ENCODE results near the gene EML4. TPM values are rescaled to one million over a fixed set of nuclear protein-coding genes. Genes with fewer than 3 reads are reported as not detected.

The EML4 gene
- total and polyA plus RNA-seq, 9 donors: 11.6 to 46.5 (median 31.5) TPM

DNA sequence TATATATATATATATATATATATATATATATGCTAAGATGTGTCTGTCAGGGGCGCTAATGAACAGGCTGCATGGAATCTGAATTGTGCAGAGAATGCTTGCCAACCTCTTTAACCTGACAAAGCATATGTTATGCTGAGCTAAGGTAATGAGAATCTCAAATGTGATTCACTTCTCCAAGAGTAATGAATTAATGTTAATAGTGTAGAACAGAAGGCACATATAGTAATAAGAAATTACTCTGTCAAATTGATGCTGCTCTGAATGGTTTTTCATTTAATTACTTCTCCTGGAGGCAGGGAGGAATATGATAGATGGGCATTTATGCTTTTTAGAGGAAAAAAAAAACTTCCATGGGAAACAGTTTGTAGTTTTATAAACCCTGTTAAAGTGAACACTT lies 156.5 kb downstream of the EML4 start:
- H3K4me1 ChIP-seq (ENCODE audit: insufficient read depth): peaks cover 7% of the 10 kb centered on the region
- 84 to 95% (median 95%) methylated on average over 1 of the region's 1 CpG for WGBS, 3 donors

DNA sequence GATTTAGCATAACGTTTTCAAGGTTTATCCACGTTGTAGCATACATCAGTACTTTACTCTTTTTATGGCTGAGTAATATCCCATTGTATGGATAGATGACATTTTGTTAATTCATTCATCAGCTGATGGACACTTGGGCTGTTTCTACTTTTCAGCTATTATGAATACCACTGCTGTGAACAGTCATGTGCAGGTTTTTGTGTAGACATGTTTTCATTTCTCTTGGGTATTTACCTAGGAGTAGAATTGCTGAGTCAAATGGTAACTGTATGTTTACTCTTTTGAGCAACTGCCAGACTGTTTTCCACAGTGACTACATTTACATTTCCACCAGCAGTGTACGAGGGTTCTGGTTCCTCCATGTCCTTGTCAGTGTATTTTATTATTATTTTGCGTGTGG lies 158.0 kb downstream of the EML4 start:
- intact Hi-C loops (cut with DNase I): loop anchor here in 1 of 4 donors (10.0 kb wide), 1 partner anchor 232 kb away; no protein-coding TSS in a partner anchor
- no peaks in the 10 kb centered on the region for H3K27me3 ChIP-seq

More for the DNA sequence above, 156.5 kb downstream of the EML4 start:
- no peak for TF ChIP-seq EP300 (IDR thresholded peaks at IDR 0.05)
- TF ChIP-seq POLR2A (IDR thresholded peaks at IDR 0.05): no peak
- TF ChIP-seq, protein P1, sequence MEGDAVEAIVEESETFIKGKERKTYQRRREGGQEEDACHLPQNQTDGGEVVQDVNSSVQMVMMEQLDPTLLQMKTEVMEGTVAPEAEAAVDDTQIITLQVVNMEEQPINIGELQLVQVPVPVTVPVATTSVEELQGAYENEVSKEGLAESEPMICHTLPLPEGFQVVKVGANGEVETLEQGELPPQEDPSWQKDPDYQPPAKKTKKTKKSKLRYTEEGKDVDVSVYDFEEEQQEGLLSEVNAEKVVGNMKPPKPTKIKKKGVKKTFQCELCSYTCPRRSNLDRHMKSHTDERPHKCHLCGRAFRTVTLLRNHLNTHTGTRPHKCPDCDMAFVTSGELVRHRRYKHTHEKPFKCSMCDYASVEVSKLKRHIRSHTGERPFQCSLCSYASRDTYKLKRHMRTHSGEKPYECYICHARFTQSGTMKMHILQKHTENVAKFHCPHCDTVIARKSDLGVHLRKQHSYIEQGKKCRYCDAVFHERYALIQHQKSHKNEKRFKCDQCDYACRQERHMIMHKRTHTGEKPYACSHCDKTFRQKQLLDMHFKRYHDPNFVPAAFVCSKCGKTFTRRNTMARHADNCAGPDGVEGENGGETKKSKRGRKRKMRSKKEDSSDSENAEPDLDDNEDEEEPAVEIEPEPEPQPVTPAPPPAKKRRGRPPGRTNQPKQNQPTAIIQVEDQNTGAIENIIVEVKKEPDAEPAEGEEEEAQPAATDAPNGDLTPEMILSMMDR (IDR thresholded peaks at IDR 0.05): no peak
- DNase-seq: no peak
- H3K4me3 ChIP-seq: no peak overlapping the region
- H3K36me3 ChIP-seq: no peaks in the 10 kb centered on the region
- no peaks in the 10 kb centered on the region for H3K27me3 ChIP-seq
- intact Hi-C loops (cut with DNase I): loop anchor here in 1 of 4 donors (10.0 kb wide), 1 partner anchor 231 kb away; no protein-coding TSS in a partner anchor
- no peak overlapping the region for H3K27ac ChIP-seq
- H3K9me3 ChIP-seq: no peaks in the 10 kb centered on the region

DNA sequence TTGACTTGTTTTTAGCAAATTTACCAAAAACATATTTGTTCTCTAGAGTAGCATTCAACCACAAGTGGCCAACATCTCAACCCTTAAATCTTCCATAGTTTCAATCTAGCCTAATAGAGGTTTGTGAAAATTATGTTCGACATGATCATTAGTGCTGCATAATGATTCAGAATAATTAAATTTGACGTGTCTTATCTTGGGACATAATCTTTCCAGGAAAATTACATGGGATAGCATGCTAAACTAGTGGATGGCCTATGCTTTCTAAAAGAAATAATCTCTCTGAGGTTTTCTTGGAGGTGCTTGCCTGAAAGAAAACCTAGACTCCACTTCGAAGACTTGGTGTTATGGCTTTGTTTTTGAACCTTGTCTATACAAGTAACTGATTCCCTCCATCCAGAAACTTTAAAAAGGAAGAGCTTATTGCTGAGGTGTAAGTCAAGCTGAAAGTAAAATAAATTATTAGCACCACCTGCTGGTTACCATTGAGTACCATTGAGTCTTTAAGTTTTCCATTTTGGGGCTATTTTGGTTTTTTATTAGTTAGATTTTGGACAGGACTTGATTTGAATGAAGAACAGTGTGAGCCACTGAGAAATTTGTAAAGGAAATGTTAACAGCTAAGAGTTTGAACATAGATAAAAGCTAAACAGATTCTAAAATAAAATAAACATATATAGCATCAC lies 159.1 kb downstream of the EML4 start:
- Histone ChIP-seq H3K27ac (no peak overlapping the region), H3K27me3 (no peaks in the 10 kb centered on the region), H3K4me1 (ENCODE audit: insufficient read depth) (peaks cover 7% of the 10 kb centered on the region), H3K9me3 (no peaks in the 10 kb centered on the region), H3K4me3 (no peak overlapping the region), H3K36me3 (no peaks in the 10 kb centered on the region)
- intact Hi-C loops (cut with DNase I): loop anchor here in 2 of 4 donors (2.0 to 10.0 kb wide), 2 partner anchors 231 to 233 kb away; no protein-coding TSS in a partner anchor
- TF ChIP-seq, protein P1 (IDR thresholded peaks at IDR 0.05): peak in 2 of 3 donors; percentile 33 to 61
- no peak for TF ChIP-seq POLR2A (IDR thresholded peaks at IDR 0.05)
- DNase-seq: no peak
- 52 to 67% (median 64%) methylated on average over 3 of the region's 3 CpGs for WGBS, 3 donors

More for the DNA sequence above, 158.0 kb downstream of the EML4 start:
- TF ChIP-seq EP300 (IDR thresholded peaks at IDR 0.05) (no peak), POLR2A (IDR thresholded peaks at IDR 0.05) (no peak)
- TF ChIP-seq, protein P1 (IDR thresholded peaks at IDR 0.05): no peak
- no peaks in the 10 kb centered on the region for H3K36me3 ChIP-seq
- 66 to 80% (median 73%) methylated on average over 4 of the region's 4 CpGs for WGBS, 3 donors
- H3K4me1 ChIP-seq (ENCODE audit: insufficient read depth): peaks cover 7% of the 10 kb centered on the region
- no peak for DNase-seq
- H3K9me3 ChIP-seq: no peaks in the 10 kb centered on the region
- H3K27ac ChIP-seq: no peak overlapping the region
- H3K4me3 ChIP-seq: no peak overlapping the region

DNA sequence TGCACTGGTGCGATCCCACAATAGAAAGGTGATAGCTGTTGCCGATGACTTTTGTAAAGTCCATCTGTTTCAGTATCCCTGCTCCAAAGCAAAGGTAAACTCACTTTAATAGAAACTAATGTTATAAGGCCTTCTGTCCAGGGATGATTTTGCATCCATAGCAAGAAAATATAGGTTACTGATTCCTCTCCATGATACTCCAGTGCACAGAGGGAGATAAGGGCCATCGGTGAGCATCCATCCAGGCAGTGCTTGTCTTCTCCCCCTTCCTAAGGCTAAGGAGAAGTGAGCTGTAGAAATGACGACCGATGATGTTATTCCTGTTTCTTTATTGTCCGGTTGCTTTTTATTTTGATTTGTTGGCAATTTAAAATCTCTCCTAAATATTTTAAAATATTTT lies 159.8 kb downstream of the EML4 start:
- Histone ChIP-seq H3K4me1 (ENCODE audit: insufficient read depth) (peaks cover 7% of the 10 kb centered on the region), H3K4me3 (no peak overlapping the region), H3K36me3 (no peaks in the 10 kb centered on the region), H3K9me3 (no peaks in the 10 kb centered on the region), H3K27ac (no peak overlapping the region), H3K27me3 (no peaks in the 10 kb centered on the region)
- 89 to 90% (median 89%) methylated on average over 6 of the region's 6 CpGs for WGBS, 3 donors
- no peak for TF ChIP-seq EP300 (IDR thresholded peaks at IDR 0.05)
- TF ChIP-seq, protein P1 (IDR thresholded peaks at IDR 0.05): no peak
- TF ChIP-seq POLR2A (IDR thresholded peaks at IDR 0.05): no peak
- intact Hi-C loops (cut with DNase I): loop anchor here in 2 of 4 donors (2.0 to 10.0 kb wide), 2 partner anchors 232 to 234 kb away; no protein-coding TSS in a partner anchor
- DNase-seq: no peak

Data from ovary (tissue), 9 donors.